T-helper 2 cell (primary cell): ENCODE results near the gene HOXB7.

Experiments used
- DNase-seq, 5 experiments: peaks; one replicate each; pipeline versions ENCODE4 v3.0.0 to v3.0.0-alpha.2; 2012 to 2022

HOXB7 gene

DNA sequence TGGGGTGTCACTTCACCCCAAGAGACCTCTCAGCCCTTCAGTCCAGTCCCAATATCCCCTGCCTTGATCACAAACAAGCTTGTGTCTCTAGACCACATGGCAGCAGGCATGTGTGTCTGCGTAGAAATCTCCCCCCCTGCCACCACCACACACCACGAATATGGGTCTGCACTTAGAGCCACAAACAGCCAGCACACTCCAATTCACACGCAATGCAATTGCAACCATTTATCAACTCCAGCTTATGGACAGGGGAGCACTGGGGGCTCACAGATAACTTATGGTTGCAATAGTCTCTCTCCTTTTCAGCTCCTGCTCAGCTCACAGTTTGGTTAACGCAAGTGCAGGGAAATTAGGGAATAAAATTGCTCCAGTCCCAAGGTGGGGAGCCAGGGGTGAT, 12.8 kb upstream of the HOXB7 start:
- DNase-seq: no peak

DNA sequence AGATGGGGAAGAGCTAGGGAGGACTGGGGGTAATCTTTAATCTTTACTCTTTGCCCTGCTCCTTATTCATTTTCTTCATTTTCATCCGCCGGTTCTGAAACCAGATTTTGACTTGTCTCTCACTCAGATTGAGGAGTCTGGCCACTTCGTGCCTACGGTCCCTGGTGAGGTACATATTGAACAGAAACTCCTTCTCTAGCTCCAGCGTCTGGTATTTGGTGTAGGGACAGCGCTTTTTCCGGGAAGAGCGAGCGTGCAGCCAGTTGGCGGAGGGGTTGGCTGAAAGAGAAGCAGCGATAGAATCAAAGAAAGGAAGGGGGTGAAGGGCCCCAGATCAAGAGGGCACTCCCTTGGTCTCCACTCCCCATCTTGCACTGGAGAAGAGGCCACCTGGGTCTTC, 12.0 kb upstream of the HOXB7 start:
- no peak for DNase-seq

DNA sequence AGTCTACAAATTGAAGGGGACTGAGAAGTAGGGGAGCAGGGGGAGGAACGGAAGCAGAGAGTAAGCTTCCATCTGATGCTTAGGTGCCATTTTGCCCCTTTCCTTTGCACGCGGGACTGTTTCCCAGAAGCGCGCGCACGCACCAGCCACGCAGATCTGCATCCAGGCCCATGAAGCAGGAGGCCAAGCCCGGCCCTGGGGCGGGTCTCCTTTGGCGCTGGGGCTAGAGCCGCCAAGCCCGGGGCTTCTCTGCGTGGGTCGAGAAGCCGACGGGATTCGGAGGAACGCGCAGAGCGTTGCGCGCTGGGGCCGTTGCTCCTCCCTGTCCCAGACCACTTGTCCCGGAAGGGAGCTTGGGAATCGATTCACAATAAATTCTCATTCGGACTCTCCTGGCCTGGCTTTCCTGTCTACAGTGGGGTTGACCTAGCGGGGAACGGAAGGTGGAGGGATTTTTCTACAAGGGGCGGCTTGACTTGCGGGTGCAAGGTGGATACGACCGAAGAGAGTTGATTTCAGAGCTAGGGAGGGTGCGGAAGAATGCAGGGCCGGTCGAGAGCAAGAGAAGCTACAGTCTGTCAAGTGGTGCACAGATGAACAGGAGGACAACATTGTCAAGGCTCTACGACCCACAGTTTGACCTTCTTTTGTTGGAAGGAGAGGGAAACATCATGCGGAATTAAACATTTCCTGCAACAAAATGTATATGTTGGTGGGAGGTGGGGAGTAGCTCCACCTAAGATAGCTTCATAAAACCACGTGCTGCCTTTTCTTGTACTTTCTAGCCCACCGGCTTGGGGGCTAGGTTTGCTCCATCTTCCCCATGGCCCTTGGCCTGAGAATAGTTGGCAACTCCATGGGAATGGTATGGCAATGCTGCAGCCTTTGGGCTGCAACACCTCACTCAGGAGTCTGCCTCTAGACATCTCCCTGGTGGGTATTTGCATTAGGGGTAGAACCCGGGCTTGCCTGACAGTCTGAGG, 10.9 kb upstream of the HOXB7 start:
- DNase-seq: no peak

DNA sequence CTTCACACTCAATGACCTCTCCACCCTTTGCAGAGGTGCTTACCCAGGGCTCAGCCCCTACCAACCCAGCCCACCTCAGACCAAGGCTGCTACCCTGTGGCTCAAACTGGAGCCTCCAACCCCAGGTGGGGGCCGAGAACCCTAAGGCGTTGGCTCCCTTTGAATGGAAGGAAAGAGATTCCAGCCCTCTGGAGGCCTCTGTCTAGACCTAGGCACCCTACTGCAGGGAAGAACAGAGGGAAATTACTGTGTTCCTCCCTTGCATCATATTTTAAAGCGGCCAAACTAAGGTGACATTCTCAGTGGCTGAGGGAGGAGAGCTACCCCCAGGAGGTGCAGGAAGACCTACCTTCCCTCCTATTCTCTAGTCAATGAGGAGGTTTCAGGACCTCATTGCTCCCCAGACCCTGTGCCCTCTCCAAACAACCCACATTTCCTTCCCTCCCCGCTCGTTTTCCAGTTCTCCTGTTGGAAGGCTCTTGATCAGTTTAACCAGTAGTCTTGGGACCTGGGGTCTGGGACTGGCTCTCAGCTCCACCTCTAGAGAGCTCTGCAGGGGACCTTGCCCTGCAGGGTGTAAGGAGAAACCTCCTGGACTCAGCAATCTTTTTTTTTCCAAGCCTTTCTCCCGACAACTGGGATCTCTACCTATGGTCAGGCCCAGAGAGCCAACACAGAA, 9.8 kb upstream of the HOXB7 start:
- no peak for DNase-seq

- DNase-seq: no peak
Observed at GRCh38 chr17:48619826-48620449, 9.1 kb upstream of the HOXB7 start.

DNA sequence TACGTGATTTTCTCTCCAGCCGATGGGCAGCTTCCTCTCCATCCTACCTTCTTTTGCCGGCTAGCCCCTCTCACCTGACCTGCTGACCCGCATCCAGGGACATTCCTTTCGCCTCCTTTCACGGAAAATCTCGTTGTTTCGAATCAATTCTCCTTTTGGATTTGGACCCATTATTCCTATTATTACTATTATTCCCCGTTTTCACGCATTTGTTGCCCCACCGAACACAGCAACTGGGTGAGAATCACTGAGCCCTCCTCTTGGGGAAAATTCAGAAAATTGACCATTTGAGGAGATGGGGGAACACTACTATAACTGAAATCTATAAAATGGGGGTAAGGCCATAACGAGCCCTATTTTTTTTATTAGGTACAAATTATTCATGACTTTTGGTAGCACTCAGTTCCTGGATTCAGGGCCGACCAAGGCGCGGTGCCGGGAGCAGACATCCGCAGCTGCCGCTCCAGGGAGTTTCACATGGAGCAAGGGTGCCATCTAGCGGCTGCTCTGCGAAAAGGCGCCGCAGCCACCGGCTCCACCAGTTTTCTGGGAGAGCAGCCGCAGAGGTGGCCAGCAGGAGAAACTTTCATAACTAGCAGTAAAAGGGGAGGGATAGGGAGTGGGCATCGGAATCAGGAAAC, 7.6 kb upstream of the HOXB7 start:
- peak; percentile 63 to 77 (median 72) for DNase-seq

DNA sequence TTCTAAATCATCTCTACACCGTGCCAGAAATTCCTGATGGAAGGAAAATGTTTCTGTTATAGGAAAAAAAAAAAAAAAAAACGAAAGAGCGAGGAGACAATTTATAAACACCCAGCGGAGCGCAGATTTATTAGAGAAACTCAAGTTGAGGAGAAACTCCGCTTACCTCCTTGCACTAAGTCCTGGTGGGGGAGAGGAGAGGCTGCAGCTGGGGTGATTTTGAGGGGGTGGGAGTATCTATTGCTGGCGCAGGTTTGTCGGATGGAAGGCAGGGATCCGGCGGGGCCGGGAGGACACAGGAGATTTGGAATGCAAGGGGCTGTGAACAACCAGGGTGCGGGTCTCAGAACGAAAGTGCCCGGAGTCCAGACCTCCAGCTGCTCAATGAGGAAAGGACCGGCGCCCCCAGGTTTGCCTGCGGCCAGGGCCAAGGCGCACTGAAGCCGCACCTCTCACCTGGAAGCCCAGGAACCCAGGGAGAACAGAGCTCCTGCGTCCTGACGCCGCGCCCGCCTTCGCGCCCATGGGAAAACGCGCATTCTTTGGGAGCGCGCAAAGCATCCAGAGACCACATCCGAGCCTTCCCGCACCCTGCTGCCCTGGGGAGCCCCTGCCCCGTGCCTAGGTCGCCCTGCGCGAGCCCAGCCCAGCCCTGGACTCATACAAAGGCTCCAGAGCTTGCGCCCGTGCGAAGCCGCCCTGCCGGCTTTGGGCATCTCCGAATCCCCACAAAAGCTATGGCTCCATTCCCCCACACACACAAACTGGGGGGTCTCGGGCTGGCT, 6.8 kb upstream of the HOXB7 start:
- DNase-seq: no peak

- no peak for DNase-seq
Observed at GRCh38 chr17:48616717-48617470, 6.1 kb upstream of the HOXB7 start.

- DNase-seq: no peak
Observed at GRCh38 chr17:48615963-48616716, 5.3 kb upstream of the HOXB7 start.

- no peak for DNase-seq
Observed at GRCh38 chr17:48615047-48615962, 4.5 kb upstream of the HOXB7 start, which contains the start of gene HOXB8. Gene HOXB8 (minus strand): TSS chr17:48615292. CDS start chr17:48614704, 588 bp downstream.

DNA sequence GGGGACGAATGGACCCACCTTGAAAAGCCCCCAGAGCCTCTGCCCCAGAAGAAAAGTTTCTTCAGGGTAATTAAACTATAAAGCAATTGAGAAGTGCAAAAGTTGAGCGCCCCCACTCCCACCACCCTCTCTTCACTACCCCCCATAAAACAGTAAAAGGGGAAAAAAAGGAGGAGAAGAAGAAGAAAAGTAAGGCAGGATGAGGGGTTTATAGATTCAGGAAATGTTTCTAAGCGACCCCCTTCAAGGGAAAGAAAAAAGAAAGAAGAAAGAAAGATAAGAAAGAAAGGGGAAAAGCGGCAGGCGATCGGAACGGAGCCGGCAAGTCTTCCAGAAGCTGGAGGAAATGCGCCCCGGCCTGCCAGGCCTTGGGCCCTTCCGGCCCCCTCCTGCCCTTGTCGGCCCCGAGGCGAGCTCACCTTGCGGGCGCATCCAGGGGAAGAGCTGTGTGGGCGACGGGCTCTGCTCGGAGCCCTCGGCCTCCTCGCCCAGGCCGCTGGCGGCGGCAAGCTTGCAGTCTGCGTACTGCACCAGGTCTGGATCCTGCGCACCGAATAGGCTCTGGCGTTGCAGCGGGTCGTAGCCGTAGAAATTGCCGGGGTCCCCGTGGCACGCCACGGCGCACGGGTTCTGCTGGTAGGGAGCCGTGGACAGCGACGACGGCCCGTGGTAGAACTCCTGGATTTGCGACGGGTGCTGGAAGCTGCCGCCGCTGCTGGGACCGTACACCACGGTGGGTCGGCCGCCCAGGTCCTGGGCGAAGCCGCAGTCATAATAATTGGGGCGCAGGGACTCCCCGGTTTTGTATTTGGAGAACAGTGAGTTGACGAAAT, 3.3 kb upstream of the HOXB7 start:
- DNase-seq: peak in 1 of 5 experiments; percentile 61

DNA sequence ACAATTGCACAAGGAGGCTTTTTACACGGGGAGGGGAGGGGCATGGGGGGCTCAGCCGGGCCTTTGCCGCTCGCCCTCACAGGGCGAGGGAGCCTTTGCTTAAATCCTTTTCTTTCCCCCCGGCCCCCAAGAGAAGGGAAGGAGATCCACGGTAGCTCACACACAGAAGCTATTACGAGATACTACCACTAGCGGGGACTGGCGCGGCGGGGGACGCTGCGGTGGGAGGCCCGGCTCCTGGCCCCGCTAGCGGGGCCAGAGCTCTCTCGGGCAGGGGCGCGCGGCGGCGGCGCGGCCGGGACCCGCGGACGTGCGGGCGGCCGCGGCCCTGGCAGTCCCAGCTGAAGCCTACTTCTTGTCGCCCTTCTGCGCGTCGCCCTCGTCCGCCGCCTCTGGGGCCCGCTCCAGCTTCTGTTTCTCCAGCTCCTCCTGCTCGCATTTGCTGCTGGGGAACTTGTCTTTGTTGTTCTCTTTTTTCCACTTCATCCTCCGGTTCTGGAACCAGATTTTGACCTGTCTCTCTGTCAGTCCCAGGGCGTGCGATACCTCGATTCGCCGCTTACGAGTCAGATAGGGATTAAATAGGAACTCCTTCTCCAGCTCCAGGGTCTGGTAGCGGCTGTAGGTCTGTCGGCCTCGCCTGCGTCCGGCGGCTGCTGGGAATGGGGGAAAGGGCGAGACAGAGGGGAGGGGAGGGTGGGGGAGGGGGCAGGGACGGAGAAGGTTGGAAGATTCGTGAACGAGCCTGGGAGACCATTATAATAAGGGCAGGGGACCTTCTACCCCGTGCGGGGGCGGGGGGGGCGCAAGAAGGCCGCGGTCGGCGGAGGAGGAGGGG, 2.3 kb upstream of the HOXB7 start:
- DNase-seq: peak in 3 of 5 experiments; percentile 39 to 53 (median 50)

- DNase-seq: no peak
Observed at GRCh38 chr17:48612456-48612853, 1.6 kb upstream of the HOXB7 start.

DNA sequence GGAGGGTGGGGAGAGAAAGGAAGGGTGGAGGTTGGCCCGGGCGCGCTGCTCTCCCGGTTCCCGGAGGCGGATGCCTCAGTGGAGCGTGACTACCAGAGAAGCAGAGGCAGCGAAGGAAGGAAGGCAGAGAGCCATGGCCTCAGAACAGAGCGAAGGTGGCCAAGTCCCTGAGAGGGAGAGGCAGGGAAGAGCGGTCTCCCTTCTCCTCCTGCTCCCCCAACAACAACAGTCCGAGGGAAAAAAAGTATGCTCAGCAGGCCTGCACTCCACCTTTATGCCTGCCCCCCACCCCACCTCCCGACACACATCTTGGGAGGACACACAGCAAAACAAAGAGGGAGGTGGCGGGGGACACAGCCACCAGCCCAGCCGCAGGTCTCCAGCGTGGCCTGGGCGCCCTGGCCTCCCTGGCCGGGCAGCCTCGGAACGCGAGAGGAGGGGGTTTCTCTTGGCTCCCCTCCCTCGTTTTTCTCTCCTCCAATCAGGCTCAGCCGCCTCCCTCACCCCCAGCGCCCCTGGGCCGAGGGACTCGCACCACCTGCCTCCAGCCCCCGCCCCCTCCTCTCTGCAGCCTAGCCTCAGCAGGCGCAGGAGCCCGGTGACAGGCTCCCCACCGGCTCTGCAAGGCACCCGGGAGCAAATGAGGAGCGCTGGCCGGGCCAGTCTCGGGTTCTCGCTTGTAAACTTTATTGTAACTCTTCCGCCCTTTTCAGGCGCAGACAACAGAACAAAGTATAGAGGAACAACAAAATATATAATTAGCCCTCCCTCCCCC, 1.1 kb upstream of the HOXB7 start:
- DNase-seq: no peak

DNA sequence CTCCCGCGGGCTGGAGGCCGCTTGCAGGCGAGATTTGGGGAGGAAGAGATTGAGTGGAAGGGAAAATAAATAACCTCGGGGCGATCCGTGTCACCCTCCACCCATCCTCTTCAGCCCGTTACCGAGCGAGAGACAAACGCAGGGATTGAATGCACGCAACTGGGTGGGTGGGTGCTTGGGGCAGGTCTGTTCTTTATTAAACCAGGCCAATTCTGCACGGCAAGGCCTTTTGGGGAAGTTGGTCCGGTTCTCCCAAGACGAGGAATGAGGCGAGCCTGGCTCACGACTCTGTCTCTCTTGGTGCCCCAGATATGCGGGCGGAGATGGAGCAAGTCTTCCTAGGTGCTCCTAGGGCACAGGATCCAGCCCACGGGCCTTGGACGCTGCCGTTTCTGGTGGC, 396 bp upstream of the HOXB7 start:
- DNase-seq: no peak

GRCh38 chr17:48609759-48610281, 997 bp downstream of the HOXB7 start:
- no peak for DNase-seq
